H1 (cell line): ENCODE measurements around the gene TACC2. TPM values are rescaled to one million over a fixed set of nuclear protein-coding genes. Genes with fewer than 3 reads are reported as not detected.

Source experiments
- CTCF ChIA-PET: fragments of 300-600 bp; sonication (Branson Sonifier 250); formaldehyde crosslinking; loops from one replicate; lab custom pipeline; 2021; ENCODE audit not compliant: partially characterized antibody; lab: Charles Lee
- POLR2A ChIA-PET: fragments of 300-600 bp; sonication (Branson Sonifier 250); formaldehyde crosslinking; loops from one replicate; lab custom pipeline; 2021; ENCODE audit warnings: inconsistent platforms; ENCODE audit not compliant: partially characterized antibody; lab: Charles Lee
- DNase-seq, 2 experiments: peaks; one replicate each; pipeline versions ENCODE4 v3.0.0 to v3.0.0-alpha.2; 2010 to 2022; ENCODE audit warnings: low spot score in 2 of 2, low read depth in 1 of 2, mixed read lengths in 1 of 2
- FAIRE-seq: peaks from 2 replicates; lab custom pipeline; 2011; peaks lifted over from hg19 to GRCh38; lab: Jason Lieb, UNC
- H2AFZ ChIP-seq: 2 replicates; pipeline ENCODE4 v1.8.1; 2012; ENCODE audit warnings: low read length, inconsistent platforms
- H2AK5ac ChIP-seq: 2 replicates; pipeline ENCODE4 v1.6.1; 2013; ENCODE audit warnings: low read depth, low read length
- H2BK120ac ChIP-seq: replicated peaks from 2 replicates; pipeline ENCODE3; 2013; ENCODE audit warnings: low read depth, low read length, inconsistent platforms
- H2BK12ac ChIP-seq: 2 replicates; pipeline ENCODE4 v1.6.1; 2013; ENCODE audit warnings: low read depth, low read length
- H2BK15ac ChIP-seq: 2 replicates; pipeline ENCODE4 v1.6.1; 2013; ENCODE audit warnings: low read length
- H2BK20ac ChIP-seq: 2 replicates; pipeline ENCODE4 v1.6.1; 2013; ENCODE audit warnings: low read length
- H2BK5ac ChIP-seq: 2 replicates; pipeline ENCODE4 v1.6.1; 2013; ENCODE audit warnings: low read depth, low read length
- H3K14ac ChIP-seq: 2 replicates; pipeline ENCODE4 v1.6.1; 2013; ENCODE audit warnings: inconsistent platforms; ENCODE audit not compliant: insufficient read length
- H3K18ac ChIP-seq: 2 replicates; pipeline ENCODE4 v1.6.1; 2013; ENCODE audit warnings: low read length; ENCODE audit errors: extremely low read depth
- H3K23ac ChIP-seq: 2 replicates; pipeline ENCODE4 v1.6.1; 2013; ENCODE audit warnings: inconsistent platforms; ENCODE audit not compliant: insufficient read length
- H3K23me2 ChIP-seq: 2 replicates; pipeline ENCODE4 v1.6.1; 2013; ENCODE audit warnings: low read depth, low read length
- H3K27ac ChIP-seq: 2 replicates; pipeline ENCODE4 v1.6.1; 2011; ENCODE audit warnings: low read depth, low read length, inconsistent platforms
- H3K27me3 ChIP-seq, 4 experiments: replicated peaks in 1 of 4; 1 replicate in 1 of 4; 2 replicates in 3 of 4; pipeline versions ENCODE4 v1.6.1 to v1.8.1; 2011 to 2013; ENCODE audit warnings: low read length in 3 of 4, mild to moderate bottlenecking in 3 of 4, inconsistent platforms in 2 of 4, mixed read lengths in 2 of 4, moderate library complexity in 1 of 4; ENCODE audit not compliant: control insufficient read depth in 3 of 4, insufficient read depth in 3 of 4; ENCODE audit errors: extremely low read depth in 1 of 4
- H3K36me3 ChIP-seq, 4 experiments: 2 replicates each; pipeline versions ENCODE4 v1.6.1 to v1.8.1; 2011 to 2013; ENCODE audit warnings: mild to moderate bottlenecking in 4 of 4, low read length in 3 of 4, moderate library complexity in 2 of 4, control low read depth in 1 of 4, inconsistent platforms in 1 of 4; ENCODE audit not compliant: insufficient read depth in 4 of 4, control insufficient read depth in 2 of 4
- H3K4ac ChIP-seq: replicated peaks from 2 replicates; pipeline ENCODE3; 2013; ENCODE audit warnings: low read length, low read depth, mixed read lengths, inconsistent platforms; ENCODE audit not compliant: insufficient read length
- H3K4me1 ChIP-seq, 4 experiments: replicated peaks in 1 of 4; 1 replicate in 1 of 4; 2 replicates in 3 of 4; pipeline versions ENCODE4 v1.6.1 to v1.8.1; 2011 to 2013; ENCODE audit warnings: low read length in 3 of 4, inconsistent platforms in 2 of 4, mixed read lengths in 1 of 4; ENCODE audit not compliant: insufficient read depth in 4 of 4, control insufficient read depth in 3 of 4
- H3K4me2 ChIP-seq, 2 experiments: 2 replicates each; pipeline versions ENCODE4 v1.6.1 to v1.8.1; 2011 to 2013; ENCODE audit warnings: low read depth in 2 of 2, low read length in 2 of 2, control low read depth in 1 of 2, inconsistent platforms in 1 of 2, mild to moderate bottlenecking in 1 of 2; ENCODE audit not compliant: insufficient read depth in 1 of 2
- H3K4me3 ChIP-seq, 4 experiments: fragments of 200-600, 300-600 bp in 1 of 4; sonication (generic), shearing (Covaris generic), sonication (Bioruptor Twin) in 1 of 4; 2 replicates each; pipeline versions ENCODE4 v1.5.1 to v1.8.1; 2011 to 2016; ENCODE audit warnings: low read length in 4 of 4, low read depth in 3 of 4, control low read depth in 2 of 4, inconsistent platforms in 2 of 4, mild to moderate bottlenecking in 2 of 4, mixed read lengths in 1 of 4, moderate library complexity in 1 of 4; ENCODE audit not compliant: insufficient read depth in 2 of 4; ENCODE audit errors: extremely low read depth in 1 of 4
- H3K56ac ChIP-seq: replicated peaks from 2 replicates; pipeline ENCODE3; 2013; ENCODE audit warnings: low read depth, mild to moderate bottlenecking, mixed read lengths, low read length, inconsistent platforms; ENCODE audit not compliant: insufficient read length
- H3K79me1 ChIP-seq: 2 replicates; pipeline ENCODE4 v1.6.1; 2013; ENCODE audit warnings: low read depth, low read length, control low read depth
- H3K79me2 ChIP-seq, 2 experiments: 2 replicates each; pipeline versions ENCODE4 v1.6.1 to v1.8.1; 2012 to 2013; ENCODE audit warnings: low read length in 2 of 2, mild to moderate bottlenecking in 2 of 2, inconsistent platforms in 1 of 2; ENCODE audit not compliant: insufficient read depth in 2 of 2, control insufficient read depth in 1 of 2
- H3K9ac ChIP-seq, 4 experiments: replicated peaks in 1 of 4; 1 replicate in 1 of 4; 2 replicates in 3 of 4; pipeline versions ENCODE4 v1.6.1 to v1.8.1; 2011 to 2013; ENCODE audit warnings: low read depth in 3 of 4, low read length in 3 of 4, control low read depth in 2 of 4, mild to moderate bottlenecking in 2 of 4, moderate library complexity in 2 of 4, inconsistent platforms in 1 of 4; ENCODE audit errors: extremely low read depth in 1 of 4
- H3K9me3 ChIP-seq, 2 experiments: 2 replicates each; pipeline versions ENCODE4 v1.6.1 to v1.8.1; 2012 to 2013; ENCODE audit warnings: mild to moderate bottlenecking in 2 of 2, moderate library complexity in 2 of 2, control low read depth in 1 of 2, inconsistent platforms in 1 of 2, low read depth in 1 of 2, low read length in 1 of 2, mixed read lengths in 1 of 2; ENCODE audit not compliant: insufficient read depth in 2 of 2
- H4K20me1 ChIP-seq, 2 experiments: replicated peaks in 1 of 2; 2 replicates each; pipeline versions ENCODE3 to v1.8.1; 2011 to 2013; ENCODE audit warnings: inconsistent platforms in 2 of 2, low read length in 2 of 2, mild to moderate bottlenecking in 1 of 2; ENCODE audit not compliant: insufficient read depth in 2 of 2, control insufficient read depth in 1 of 2
- H4K5ac ChIP-seq: 2 replicates; pipeline ENCODE4 v1.6.1; 2013; ENCODE audit warnings: low read length, low read depth, mixed read lengths, inconsistent platforms; ENCODE audit not compliant: insufficient read length
- H4K8ac ChIP-seq: 2 replicates; pipeline ENCODE4 v1.8.0; 2013; ENCODE audit warnings: mild to moderate bottlenecking, moderate library complexity, low read length, inconsistent platforms; ENCODE audit not compliant: insufficient read depth; ENCODE audit errors: extremely low read depth
- H4K91ac ChIP-seq: replicated peaks from 2 replicates; pipeline ENCODE3; 2013; ENCODE audit warnings: low read length, mixed read lengths, inconsistent platforms; ENCODE audit not compliant: insufficient read length
- EGR1 ChIP-seq: IDR thresholded peaks from 2 replicates; pipeline ENCODE4 v1.6.1; 2011; ENCODE audit warnings: low read depth, low read length, borderline replicate concordance
- NANOG ChIP-seq: IDR thresholded peaks from 2 replicates; pipeline ENCODE4 v1.6.1; 2011; ENCODE audit warnings: low read length, low read depth, mild to moderate bottlenecking, inconsistent platforms; ENCODE audit not compliant: insufficient read depth, poor library complexity, severe bottlenecking
- RAD21 ChIP-seq, 2 experiments: IDR thresholded peaks in 1 of 2; conservative IDR thresholded peaks in 1 of 2; 2 replicates each; pipeline ENCODE4 v1.6.1; 2011; ENCODE audit warnings: low read depth in 2 of 2, low read length in 2 of 2, improper control_type of control experiment in 1 of 2, inconsistent platforms in 1 of 2, mild to moderate bottlenecking in 1 of 2, moderate library complexity in 1 of 2
- RFX5 ChIP-seq: IDR thresholded peaks from 2 replicates; pipeline ENCODE4 v1.6.1; 2011; ENCODE audit warnings: low read depth, low read length, improper control_type of control experiment, borderline replicate concordance
- RXRA ChIP-seq: IDR thresholded peaks from 2 replicates; pipeline ENCODE4 v1.6.1; 2011; ENCODE audit warnings: low read depth, mild to moderate bottlenecking, low read length, moderate library complexity; ENCODE audit not compliant: insufficient read depth
- SAP30 ChIP-seq: fragments of 300-600 bp; sonication (generic); IDR thresholded peaks from 2 replicates; pipeline ENCODE4 v1.7.1; 2012; ENCODE audit warnings: low read length, moderate library complexity, mild to moderate bottlenecking, inconsistent platforms; ENCODE audit not compliant: insufficient read depth, insufficient replicate concordance
- SP4 ChIP-seq: IDR thresholded peaks from 2 replicates; pipeline ENCODE4 v1.6.1; 2012; ENCODE audit warnings: low read length, inconsistent platforms
- SUZ12 ChIP-seq: fragments of 200-600 bp; sonication (generic); IDR thresholded peaks from 2 replicates; pipeline ENCODE4 v1.6.1; 2012; ENCODE audit warnings: mild to moderate bottlenecking, inconsistent platforms, low read length, moderate library complexity, mixed read lengths
- TAF7 ChIP-seq: optimal IDR thresholded peaks from 2 replicates; pipeline ENCODE3; 2011; ENCODE audit warnings: low read depth, mild to moderate bottlenecking, inconsistent platforms, low read length, moderate library complexity, borderline replicate concordance
- TBP ChIP-seq: IDR thresholded peaks from 2 replicates; pipeline ENCODE4 v1.6.1; 2011; ENCODE audit warnings: low read depth, low read length, improper control_type of control experiment
- TCF12 ChIP-seq: IDR thresholded peaks from 2 replicates; pipeline ENCODE4 v1.6.1; 2011; ENCODE audit warnings: low read depth, mild to moderate bottlenecking, low read length
- WGBS, 2 experiments: shearing (Covaris generic) in 1 of 2; methylation state at CpG; one replicate each; pipeline versions ENCODE4 v1.1.6 to v1.1.7; 2013 to 2015; ENCODE audit warnings: low lambda C conversion rate in 2 of 2, mixed read lengths in 2 of 2, inconsistent platforms in 1 of 2, low coverage in 1 of 2, missing lambda C conversion rate in 1 of 2; ENCODE audit not compliant: insufficient replicate concordance in 2 of 2, insufficient coverage in 1 of 2, insufficient read length in 1 of 2; ENCODE audit errors: extremely low coverage in 1 of 2, missing lambda C conversion rate in 1 of 2; 5-methylcytosine and 5-hydroxymethylcytosine counted together
- polyA plus RNA-seq, 7 experiments: library from polyadenylated mRNA; depleted of rRNA in 3 of 7; stranded (reverse) in 5 of 7; unstranded in 2 of 7; fragments of >200 nt in 5 of 7; fragments of 200-250 nt in 2 of 7; gene quantifications; 1 replicate in 5 of 7; 2 replicates in 1 of 7; 4 replicates in 1 of 7; pipeline versions ENCODE4 v1.2.1 to v1.2.3, GENCODE V29; 2011 to 2013; ENCODE audit warnings: missing spikeins in 2 of 7, mixed read lengths in 2 of 7
- total RNA-seq: library from RNA; stranded (reverse); fragmentation: NEBNext Ultra II Directional; extraction: Animal tissue kit (Norgen Biotek cat#: 25700); gene quantifications from 2 replicates; pipeline ENCODE4 v1.2.1, GENCODE V29; 2021
- TF ChIP-seq, protein P1 (sequence below): IDR thresholded peaks from 2 replicates; pipeline ENCODE4 v1.6.1; 2012; ENCODE audit warnings: inconsistent platforms

TACC2 gene
- total and polyA plus RNA-seq, 2 of the 8 experiments (the other 6 are each of a cell fraction or from before 2014, with no cell fraction given): 21.2 to 46.6 TPM

DNA sequence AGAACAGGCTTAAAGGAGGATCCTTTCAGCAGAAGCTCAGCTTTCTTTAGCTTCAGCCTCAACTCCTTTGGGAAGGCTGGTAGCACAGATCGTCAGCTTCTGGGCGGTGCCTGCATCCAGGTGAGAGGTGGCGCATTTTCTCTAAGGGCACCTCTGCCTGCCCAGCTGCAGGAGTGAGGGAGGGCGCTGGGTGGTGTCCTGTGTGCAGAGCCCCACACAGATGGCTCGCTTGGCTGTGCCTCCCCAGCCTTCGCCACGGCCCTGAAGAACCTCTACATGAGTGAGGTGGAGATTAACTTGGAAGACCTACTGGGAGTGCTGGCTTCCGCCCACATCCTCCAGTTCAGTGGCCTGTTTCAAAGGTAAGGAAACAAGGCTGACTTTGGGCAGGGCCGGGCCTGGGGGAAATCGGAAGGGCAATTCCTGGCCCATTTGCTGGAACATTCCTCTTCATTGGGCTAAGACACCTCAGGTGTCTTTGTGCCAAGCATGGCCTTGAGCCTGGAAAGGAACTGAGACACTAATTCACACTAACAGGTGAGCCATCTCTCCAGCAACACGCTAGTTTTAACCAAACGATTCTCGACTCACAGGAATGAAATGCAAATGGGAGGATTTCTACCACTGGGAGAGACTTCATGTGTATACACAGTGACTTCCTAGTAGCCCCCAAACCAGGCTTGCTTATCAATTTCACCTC, 302.0 kb downstream of the TACC2 start:
- H3K4me1 ChIP-seq: peaks cover 0 to 6% (median 0%) of the 10 kb centered on the region in 4 experiments; a peak in 4 of 7 replicates
- DNase-seq (no peak), FAIRE-seq (no peak)
- no peak overlapping the region for H3K18ac ChIP-seq
- H2BK20ac ChIP-seq: no peak overlapping the region
- H3K56ac ChIP-seq: no peak overlapping the region
- H3K9me3 ChIP-seq: no peaks in the 10 kb centered on the region
- POLR2A ChIA-PET: no interaction called here
- no peak overlapping the region for H2BK120ac ChIP-seq
- no peak overlapping the region for H3K14ac ChIP-seq
- H4K20me1 ChIP-seq: no peaks in the 10 kb centered on the region
- H2AFZ ChIP-seq: no peak overlapping the region
- no peak overlapping the region for H3K9ac ChIP-seq
- H3K23ac ChIP-seq: no peak overlapping the region
- H3K4ac ChIP-seq: no peak overlapping the region
- H3K27me3 ChIP-seq: peaks cover 0 to 1% (median 0%) of the 10 kb centered on the region in 4 experiments; a peak in 1 of 7 replicates
- H2BK12ac ChIP-seq: no peak overlapping the region
- H3K4me3 ChIP-seq: no peak overlapping the region
- 84% methylated on average over 13 of the region's 13 CpGs; no CpG with 5 or more reads in 1 of the 2 experiments for WGBS, 2 experiments
- no peak overlapping the region for H4K91ac ChIP-seq
- H2BK5ac ChIP-seq: no peak overlapping the region
- no peak overlapping the region for H2BK15ac ChIP-seq
- no peak overlapping the region for H3K27ac ChIP-seq
- H4K5ac ChIP-seq: no peak overlapping the region
- H3K4me2 ChIP-seq: no peak overlapping the region
- H3K79me2 ChIP-seq: no peaks in the 10 kb centered on the region
- no peaks in the 10 kb centered on the region for H3K36me3 ChIP-seq
- H3K79me1 ChIP-seq: no peaks in the 10 kb centered on the region
- H4K8ac ChIP-seq: no peak overlapping the region
- H2AK5ac ChIP-seq: no peak overlapping the region
- H3K23me2 ChIP-seq: no peaks in the 10 kb centered on the region
- CTCF ChIA-PET: interaction anchor here (0.7 to 3.2 kb wide), 6 partner anchors 8 to 694 kb away, joined by 3 to 17 read pairs (median 3); no protein-coding TSS in a partner anchor
- no peak for TF ChIP-seq TAF7
- TF ChIP-seq NANOG: no peak
- no peak for TF ChIP-seq TCF12
- no peak for TF ChIP-seq RFX5
- TF ChIP-seq SUZ12: no peak
- TF ChIP-seq, protein P1, sequence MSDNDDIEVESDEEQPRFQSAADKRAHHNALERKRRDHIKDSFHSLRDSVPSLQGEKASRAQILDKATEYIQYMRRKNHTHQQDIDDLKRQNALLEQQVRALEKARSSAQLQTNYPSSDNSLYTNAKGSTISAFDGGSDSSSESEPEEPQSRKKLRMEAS: no peak
- TF ChIP-seq TBP: no peak
- no peak for TF ChIP-seq RXRA
- no peak for TF ChIP-seq SP4
- no peak for TF ChIP-seq EGR1
- TF ChIP-seq SAP30: no peak
- TF ChIP-seq RAD21 (IDR thresholded peaks at IDR 0.05 in 1 of 2, conservative IDR thresholded peaks at IDR 0.05 in 1 of 2; ENCODE audit: low read depth in 2 of 2, low read length in 2 of 2): no peak
